ENCODE data around the gene MED13. TPM values are rescaled to one million over a fixed set of nuclear protein-coding genes. Genes with fewer than 3 reads are reported as not detected.

MED13 gene
- total and polyA plus RNA-seq, 7 donors = 6.6 to 74.4 (median 45.1) TPM

DNA sequence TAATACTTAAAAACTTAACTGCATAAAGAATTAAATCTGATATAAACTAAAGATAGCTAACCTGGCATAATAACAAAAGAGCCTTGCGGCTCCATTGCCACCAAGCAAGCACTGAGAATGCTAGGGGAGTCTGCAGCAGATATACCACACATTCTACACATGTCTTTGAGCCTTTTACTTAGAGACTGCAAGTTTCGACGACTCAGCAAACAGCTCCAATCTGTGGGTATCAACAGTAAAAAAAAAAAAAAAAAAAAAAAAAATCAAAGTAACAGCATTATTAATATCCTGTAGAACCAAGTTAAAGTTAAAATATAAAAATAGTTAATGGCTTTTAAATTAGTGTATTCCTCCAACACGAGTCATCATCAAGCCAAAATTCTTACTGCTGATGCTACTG lies 109.5 kb downstream of the MED13 start:
- Histone ChIP-seq H3K9me3 (no peaks in the 10 kb centered on the region), H3K4me3 (no peak overlapping the region), H3K27ac (no peak overlapping the region), H3K27me3 (ENCODE audit: insufficient read depth in 3 of 3, low read length in 2 of 3) (no peaks in the 10 kb centered on the region), H3K36me3 (ENCODE audit: insufficient read depth in 1 of 2, low read depth in 1 of 2) (peaks cover 22 to 100% of the 10 kb centered on the region in 2 donors), H3K4me1 (no peaks in the 10 kb centered on the region)
- intact Hi-C loops (cut with DNase I) = loop anchor here in 1 of 2 donors (10.0 kb wide), 1 partner anchor 51 kb away; no protein-coding TSS in a partner anchor
- DNase-seq (no peak), ATAC-seq (no peak)
- TF ChIP-seq, protein P1, sequence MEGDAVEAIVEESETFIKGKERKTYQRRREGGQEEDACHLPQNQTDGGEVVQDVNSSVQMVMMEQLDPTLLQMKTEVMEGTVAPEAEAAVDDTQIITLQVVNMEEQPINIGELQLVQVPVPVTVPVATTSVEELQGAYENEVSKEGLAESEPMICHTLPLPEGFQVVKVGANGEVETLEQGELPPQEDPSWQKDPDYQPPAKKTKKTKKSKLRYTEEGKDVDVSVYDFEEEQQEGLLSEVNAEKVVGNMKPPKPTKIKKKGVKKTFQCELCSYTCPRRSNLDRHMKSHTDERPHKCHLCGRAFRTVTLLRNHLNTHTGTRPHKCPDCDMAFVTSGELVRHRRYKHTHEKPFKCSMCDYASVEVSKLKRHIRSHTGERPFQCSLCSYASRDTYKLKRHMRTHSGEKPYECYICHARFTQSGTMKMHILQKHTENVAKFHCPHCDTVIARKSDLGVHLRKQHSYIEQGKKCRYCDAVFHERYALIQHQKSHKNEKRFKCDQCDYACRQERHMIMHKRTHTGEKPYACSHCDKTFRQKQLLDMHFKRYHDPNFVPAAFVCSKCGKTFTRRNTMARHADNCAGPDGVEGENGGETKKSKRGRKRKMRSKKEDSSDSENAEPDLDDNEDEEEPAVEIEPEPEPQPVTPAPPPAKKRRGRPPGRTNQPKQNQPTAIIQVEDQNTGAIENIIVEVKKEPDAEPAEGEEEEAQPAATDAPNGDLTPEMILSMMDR (IDR thresholded peaks at IDR 0.05) = no peak
- 86 to 89% (median 88%) methylated on average over 4 of the region's 4 CpGs for WGBS, 3 donors

- ATAC-seq = no peak
- WGBS, 3 donors = 69 to 84% (median 74%) methylated on average over 3 of the region's 3 CpGs
- Histone ChIP-seq H3K27me3 (ENCODE audit: insufficient read depth in 3 of 3, low read length in 2 of 3) (no peaks in the 10 kb centered on the region), H3K4me1 (no peaks in the 10 kb centered on the region), H3K36me3 (ENCODE audit: insufficient read depth in 1 of 2, low read depth in 1 of 2) (peaks cover 8 to 93% of the 10 kb centered on the region in 2 donors), H3K4me3 (no peak overlapping the region), H3K27ac (no peak overlapping the region), H3K9me3 (no peaks in the 10 kb centered on the region)
- DNase-seq = no peak
- intact Hi-C loops (cut with DNase I) = loop anchor here in 1 of 2 donors (10.0 kb wide), 1 partner anchor 87 kb away; no protein-coding TSS in a partner anchor
- TF ChIP-seq, protein P1 (IDR thresholded peaks at IDR 0.05) = no peak
Observed at GRCh38 chr17:61947367-61948078, 117.6 kb downstream of the MED13 start.

DNA sequence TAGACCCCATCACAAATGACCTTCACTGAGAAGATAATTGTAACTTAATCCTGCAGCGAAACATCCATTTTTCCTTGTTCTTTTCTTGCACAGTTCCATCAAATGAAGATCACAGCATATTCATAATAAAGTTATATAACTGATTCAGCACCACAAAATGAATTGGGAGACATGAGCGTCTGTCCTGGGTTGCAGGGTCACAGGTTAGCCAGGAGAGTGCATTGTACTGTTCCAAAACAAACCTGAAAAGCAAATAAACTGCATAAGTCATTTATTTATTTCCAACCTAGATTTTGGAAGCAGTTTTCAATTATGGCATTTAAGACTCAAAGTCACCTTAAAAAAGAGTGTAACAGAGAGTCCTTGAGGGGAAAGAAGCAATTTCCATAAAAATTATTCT lies 118.7 kb downstream of the MED13 start:
- TF ChIP-seq, protein P1 (IDR thresholded peaks at IDR 0.05) = no peak
- no peak for DNase-seq
- no peak overlapping the region for H3K4me3 ChIP-seq
- H3K27me3 ChIP-seq (ENCODE audit: insufficient read depth in 3 of 3, low read length in 2 of 3) = no peaks in the 10 kb centered on the region
- no peak overlapping the region for H3K27ac ChIP-seq
- no peaks in the 10 kb centered on the region for H3K9me3 ChIP-seq
- intact Hi-C loops (cut with DNase I) = loop anchor here in 1 of 2 donors (10.0 kb wide), 1 partner anchor 88 kb away; no protein-coding TSS in a partner anchor
- ATAC-seq = no peak
- WGBS, 3 donors = 77 to 81% (median 79%) methylated on average over 2 of the region's 2 CpGs
- H3K36me3 ChIP-seq (ENCODE audit: insufficient read depth in 1 of 2, low read depth in 1 of 2) = peaks cover 4 to 85% of the 10 kb centered on the region in 2 donors
- peaks cover 5% of the 10 kb centered on the region for H3K4me1 ChIP-seq

GRCh38 chr17:61943117-61943516 lies 122.0 kb downstream of the MED13 start:
- DNase-seq = no peak
- Histone ChIP-seq H3K4me1 (peaks cover 5% of the 10 kb centered on the region), H3K27me3 (ENCODE audit: insufficient read depth in 3 of 3, low read length in 2 of 3) (no peaks in the 10 kb centered on the region), H3K4me3 (no peak overlapping the region), H3K27ac (peak overlapping the region; percentile 34), H3K36me3 (ENCODE audit: insufficient read depth in 1 of 2, low read depth in 1 of 2) (peaks cover 0 to 53% of the 10 kb centered on the region in 2 donors), H3K9me3 (no peaks in the 10 kb centered on the region)
- no peak for ATAC-seq
- WGBS, 3 donors = 95 to 96% (median 95%) methylated on average over 1 of the region's 1 CpG
- intact Hi-C loops (cut with DNase I) = loop anchor here (5.0 to 10.0 kb wide), 2 partner anchors 49 to 92 kb away; no protein-coding TSS in a partner anchor
- TF ChIP-seq, protein P1 (IDR thresholded peaks at IDR 0.05) = no peak

Data from psoas muscle (tissue), 8 donors.